Measurements from ENCODE around the gene ALG12. TPM values are rescaled to one million over a fixed set of nuclear protein-coding genes. Genes with fewer than 3 reads are reported as not detected.

The ALG12 gene
- total RNA-seq, 1 donor from 2014 or later, result 14.6 TPM

GRCh38 chr22:49930596-49931412, 12.6 kb upstream of the ALG12 start:
- peak; percentile 85 for DNase-seq (ENCODE audit: low read depth, low spot score)

- DNase-seq (ENCODE audit: low read depth, low spot score), result no peak
Observed at GRCh38 chr22:49929994-49930575, 11.8 kb upstream of the ALG12 start.

DNA sequence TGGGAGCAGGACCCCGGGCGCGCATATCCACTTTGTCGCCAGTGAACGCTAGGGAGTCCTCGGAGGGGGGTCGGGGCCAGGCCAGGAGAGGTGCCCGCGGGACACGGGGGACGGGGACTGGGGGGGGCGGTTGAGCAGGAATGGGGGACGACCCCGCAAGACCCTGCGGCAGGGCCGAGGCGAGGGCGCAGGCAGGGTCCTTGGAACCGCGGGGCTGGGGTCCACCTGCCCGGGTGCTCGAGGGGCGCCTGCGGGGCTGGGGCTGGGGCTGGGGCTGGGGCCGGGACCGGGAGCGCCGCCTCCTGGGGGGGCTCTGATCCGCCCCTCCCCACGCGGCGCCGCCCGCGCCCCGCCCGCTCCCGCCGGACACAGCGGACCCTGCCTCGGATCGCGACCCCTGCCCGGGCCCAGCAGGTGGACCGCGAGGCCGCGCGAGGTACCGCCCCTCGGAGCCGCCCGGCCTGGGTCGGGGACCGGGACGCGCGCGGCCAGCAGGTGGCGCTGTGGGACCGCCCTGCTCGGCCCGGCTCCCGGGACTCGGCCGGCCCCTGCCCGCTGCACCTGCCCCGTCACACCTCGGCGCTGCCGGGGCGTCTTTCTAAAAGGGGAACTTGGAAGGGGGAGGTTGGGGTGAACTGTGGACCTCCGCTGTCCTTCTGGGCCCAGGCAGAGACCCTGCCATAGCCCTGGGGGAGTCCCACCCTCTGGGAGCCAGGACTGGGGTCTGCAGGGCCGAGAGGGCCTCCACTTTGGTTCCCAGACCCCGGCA, 11.2 kb upstream of the ALG12 start:
- DNase-seq (ENCODE audit: low read depth, low spot score), result no peak

DNA sequence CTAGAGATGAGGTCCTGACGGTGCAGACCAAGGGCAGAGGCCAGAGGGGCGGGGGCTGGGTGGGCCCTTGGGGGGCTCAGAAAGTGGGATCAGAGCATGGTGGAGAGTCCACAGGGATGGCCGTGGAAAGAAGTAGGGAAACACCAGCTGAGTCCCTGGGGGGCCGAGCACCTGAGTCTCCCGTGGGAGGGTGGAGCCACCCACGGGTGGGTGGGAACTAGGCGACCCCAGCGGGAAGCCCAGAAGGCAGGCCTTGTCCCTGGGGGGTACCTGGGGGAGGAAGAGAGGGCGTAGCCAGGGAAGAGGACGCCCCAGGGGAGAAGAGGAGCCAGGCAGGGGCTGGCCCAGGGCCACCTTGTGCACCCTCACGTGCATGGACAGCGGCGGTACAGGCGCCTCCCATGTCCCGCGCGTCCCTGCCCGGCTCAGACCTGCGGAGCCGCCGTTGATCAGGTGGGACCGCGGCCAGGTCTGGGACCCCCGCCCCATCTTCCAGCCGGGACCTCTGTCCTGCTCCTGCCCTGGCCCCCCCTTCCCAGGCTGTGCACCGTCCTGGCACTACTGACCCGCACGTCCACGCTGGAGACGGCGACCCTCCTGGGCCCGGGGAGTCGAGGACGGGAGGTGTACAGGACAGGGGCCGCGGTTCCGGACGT, 10.4 kb upstream of the ALG12 start:
- no peak for DNase-seq (ENCODE audit: low read depth, low spot score)

GRCh38 chr22:49928185-49928495, 9.9 kb upstream of the ALG12 start:
- DNase-seq (ENCODE audit: low read depth, low spot score), result no peak

DNA sequence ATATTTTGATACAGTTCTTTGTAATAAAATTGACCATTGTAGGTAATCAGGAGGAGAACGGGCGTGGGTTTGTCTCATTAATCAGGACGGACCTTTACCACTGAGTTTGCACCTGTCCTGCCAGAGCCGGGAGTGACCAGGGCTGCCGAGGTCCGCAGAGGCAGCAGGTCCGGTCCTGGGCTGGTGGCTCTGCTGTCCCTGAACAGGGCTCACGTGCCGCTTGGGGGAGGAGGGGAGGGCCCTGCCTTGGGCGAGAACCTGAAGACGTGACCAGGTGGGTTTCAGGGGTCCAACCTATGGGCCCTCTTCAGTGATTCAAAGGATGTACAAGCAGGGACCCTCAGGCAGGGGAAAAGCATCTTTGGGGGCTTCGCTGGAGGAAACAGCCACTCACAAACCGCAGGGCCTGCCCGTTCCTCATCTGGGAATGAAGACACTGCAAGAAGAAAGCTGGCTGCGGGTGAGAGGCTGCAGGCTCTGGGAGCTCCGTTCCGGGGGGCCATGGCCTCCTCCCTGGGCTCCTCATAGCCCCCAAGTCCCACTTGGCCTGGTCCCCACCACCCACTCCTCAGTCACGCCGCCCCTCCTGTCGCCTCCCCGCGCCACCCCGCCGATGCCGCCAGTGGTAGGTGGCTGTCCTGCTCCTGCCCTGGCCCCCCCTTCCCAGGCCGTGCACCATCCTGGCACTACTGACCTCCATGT, 9.4 kb upstream of the ALG12 start:
- no peak for DNase-seq (ENCODE audit: low read depth, low spot score)

GRCh38 chr22:49926916-49927315, 8.7 kb upstream of the ALG12 start:
- no peak for DNase-seq (ENCODE audit: low read depth, low spot score)

GRCh38 chr22:49925525-49926128, 7.4 kb upstream of the ALG12 start:
- DNase-seq (ENCODE audit: low read depth, low spot score), result no peak

DNA sequence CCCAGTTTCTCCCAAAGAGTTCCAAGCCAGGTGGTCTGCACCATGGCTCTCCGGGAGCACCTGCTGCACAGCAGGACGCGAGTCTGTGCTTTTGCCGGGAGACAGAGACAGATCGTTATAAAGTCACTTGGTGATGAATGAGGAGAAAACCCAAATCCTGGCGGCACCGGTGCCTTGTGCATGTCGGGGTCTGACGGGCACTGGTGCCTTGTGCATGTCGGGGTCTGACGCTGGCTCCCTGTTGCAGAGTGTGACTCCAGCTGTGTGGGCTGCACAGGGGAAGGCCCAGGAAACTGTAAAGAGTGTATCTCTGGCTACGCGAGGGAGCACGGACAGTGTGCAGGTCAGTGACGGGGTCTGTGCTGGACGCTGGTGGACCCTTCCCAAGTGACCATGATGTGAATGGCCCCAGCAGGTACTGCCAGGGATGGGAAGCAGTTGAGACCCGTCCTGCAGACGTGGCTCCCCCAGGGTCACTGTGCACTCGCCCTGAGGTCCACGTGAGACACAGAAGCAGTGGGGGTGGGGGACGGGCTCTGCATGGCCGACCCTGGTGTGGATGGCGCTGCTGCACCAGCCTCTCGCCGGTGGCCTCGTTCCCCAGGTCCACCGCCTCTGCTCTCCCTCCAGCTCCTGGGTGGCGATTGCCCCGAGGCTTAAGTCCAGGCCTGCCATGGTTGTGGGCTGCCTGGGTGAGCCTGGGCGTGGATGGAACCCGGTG, 6.0 kb upstream of the ALG12 start:
- no peak for DNase-seq (ENCODE audit: low read depth, low spot score)

DNA sequence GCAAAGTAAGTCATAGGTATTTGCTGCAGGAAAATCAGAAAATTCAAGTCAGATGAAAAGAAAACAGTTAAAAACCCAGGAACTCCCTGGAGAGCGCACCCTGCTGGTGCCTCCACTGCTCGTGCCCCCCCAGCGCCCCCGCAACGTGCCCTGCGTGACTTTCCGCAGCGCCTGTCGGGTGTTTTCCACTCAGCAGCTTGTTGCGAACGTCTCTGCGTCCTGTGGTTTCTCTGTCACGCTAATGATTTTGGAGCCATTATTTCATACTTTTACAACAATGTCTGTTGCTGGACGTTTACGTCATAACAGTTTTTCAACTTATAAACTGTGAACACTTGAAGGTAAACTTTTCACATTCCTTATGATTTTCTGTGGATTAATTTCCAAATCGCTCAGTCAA, 5.2 kb upstream of the ALG12 start:
- no peak for DNase-seq (ENCODE audit: low read depth, low spot score)

DNA sequence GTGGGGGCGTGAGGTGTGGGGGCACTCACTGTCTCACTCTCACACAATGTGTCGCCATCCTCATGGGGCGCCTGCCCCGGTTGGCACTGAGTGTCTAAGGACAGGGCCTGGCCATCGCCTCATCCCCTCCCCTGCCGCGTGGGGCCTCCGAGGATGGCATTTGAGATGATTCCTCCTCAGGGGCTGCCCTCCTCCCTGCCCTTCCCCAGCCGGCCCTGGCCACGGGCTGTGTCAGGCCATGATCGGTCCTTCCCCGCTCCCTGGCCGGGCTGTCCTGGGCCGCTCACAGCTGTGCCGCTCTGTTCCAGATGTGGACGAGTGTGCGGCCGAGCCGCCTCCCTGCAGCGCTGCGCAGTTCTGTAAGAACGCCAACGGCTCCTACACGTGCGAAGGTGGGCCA, 4.7 kb upstream of the ALG12 start:
- DNase-seq (ENCODE audit: low read depth, low spot score), result no peak

DNA sequence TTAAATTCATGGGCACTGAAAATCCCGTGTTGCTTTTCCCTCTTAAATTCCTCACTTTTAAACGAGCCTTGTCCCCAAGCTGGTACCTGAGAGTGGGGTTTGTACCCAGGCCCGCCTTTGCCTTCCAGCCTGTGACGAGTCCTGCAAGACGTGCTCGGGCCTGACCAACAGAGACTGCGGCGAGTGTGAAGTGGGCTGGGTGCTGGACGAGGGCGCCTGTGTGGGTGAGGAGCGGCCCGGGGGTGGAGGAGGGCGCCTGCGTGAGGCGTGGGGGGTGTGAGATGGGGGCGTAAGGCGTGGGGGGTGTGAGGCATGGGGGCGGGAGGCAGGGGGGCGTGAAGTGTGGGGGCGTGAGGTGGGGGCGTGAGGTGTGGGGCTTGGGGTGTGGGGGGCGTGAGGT, 4.2 kb upstream of the ALG12 start:
- no peak for DNase-seq (ENCODE audit: low read depth, low spot score)

DNA sequence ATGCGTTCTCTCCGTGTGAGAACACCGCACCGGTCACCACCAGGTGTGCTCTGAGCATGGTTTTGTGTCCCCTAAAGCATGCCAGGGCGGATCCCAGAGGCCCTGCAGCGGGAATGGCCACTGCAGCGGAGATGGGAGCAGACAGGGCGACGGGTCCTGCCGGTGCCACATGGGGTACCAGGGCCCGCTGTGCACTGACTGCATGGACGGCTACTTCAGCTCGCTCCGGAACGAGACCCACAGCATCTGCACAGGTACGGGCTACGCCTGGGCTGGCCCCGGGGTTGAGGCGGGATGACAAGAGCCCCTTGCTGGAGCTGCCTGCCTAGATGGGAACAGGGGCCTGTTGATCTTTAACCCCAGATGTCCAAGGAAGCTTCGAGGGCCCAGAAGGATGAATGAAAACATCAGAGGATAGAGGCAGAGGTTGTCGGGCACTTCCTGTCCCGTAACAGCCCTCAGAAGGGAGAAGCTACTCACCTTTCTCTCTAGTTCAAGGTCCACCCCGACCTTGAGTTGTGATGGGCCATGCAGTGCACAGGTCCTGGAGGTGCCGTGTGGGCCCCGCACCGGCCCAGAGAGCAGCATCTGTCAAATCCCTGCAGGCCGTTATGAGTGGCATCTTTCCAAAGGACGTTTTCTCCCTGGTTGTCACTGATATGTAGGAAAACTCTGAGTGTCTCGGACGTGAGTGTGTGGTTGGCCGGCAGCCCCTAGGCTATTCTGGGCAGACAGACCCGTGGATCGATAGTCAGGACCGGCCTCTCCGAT, 3.5 kb upstream of the ALG12 start:
- no peak for DNase-seq (ENCODE audit: low read depth, low spot score)

DNA sequence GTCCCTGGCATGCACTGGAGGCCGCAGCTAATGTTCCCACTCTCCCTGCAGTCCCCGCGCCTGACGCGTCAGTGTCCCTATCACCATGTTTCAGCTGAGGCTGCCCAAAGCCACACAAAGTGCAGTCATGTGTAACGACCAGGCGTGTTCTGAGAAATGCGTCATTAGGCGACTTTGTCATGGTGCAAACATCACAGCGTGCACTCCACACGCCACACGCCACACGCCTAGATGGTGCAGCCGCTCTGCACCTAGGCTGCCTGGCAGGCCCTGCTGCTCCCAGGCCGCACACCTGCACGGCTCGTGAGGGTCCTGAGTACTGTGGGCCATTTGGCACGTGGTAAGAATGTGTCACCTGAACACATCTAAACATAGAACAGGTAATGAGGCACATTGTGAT, 2.6 kb upstream of the ALG12 start:
- DNase-seq (ENCODE audit: low read depth, low spot score), result no peak

- DNase-seq (ENCODE audit: low read depth, low spot score), result no peak
Observed at GRCh38 chr22:49918911-49919881, 958 bp upstream of the ALG12 start.

GRCh38 chr22:49916831-49917230, 1.4 kb downstream of the ALG12 start:
- DNase-seq (ENCODE audit: low read depth, low spot score), result no peak

- no peak for DNase-seq (ENCODE audit: low read depth, low spot score)
Observed at GRCh38 chr22:49915610-49916009, 2.6 kb downstream of the ALG12 start.

DNA sequence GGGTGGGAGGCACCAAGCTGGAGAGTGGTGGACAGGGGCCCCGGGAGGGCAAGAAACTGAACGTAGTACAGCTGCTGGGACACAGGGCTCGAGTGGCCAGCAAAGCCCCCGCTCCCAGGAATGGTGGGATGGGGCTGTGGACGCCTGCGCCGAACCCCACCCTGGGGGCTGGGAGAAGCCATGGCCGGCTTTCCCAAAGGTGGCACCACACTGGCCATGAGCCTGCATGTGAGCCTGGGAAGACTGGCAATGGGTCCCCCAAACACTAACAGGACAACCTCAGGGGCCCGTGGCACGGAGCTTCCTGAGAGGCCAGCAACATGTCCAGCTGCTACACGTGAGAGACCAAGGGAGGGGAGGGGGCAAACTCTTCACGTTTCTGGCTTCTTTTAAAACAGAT, 4.0 kb downstream of the ALG12 start:
- no peak for DNase-seq (ENCODE audit: low read depth, low spot score)

DNA sequence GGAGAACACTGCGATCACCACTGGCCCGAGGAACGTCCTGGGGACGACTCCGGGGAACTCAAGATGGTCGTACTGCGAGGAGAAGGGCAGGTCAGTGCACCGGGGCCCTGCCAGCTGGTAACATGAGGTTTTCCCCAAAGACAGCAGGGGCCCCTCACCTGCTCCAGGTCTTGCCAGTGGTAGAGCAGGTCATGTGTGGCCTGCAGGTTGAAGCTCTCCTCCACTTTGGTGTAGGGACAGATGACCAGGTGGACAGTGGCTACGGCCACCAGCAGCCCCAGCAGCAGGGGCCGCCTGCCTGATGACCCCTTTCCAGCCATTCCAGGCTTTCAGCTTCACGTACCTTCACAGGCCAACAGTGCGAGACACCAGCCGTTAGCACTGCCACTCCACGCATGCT, 4.8 kb downstream of the ALG12 start:
- DNase-seq (ENCODE audit: low read depth, low spot score), result no peak
